Activated naive CD8-positive, alpha-beta T cell treated with anti-CD3 and anti-CD28 coated beads for 36 hours (primary cell): ENCODE data around the gene PDHX. TPM values are rescaled to one million over a fixed set of nuclear protein-coding genes. Genes with fewer than 3 reads are reported as not detected.

Experiments
- DNase-seq: peaks from one replicate; pipeline ENCODE4 v3.0.0; 2021
- H3K27ac Mint-ChIP-seq: one replicate; pipeline ENCODE4 v1.8.0; 2022; ENCODE audit warnings: mild to moderate bottlenecking, moderate library complexity, mixed read lengths
- H3K27me3 Mint-ChIP-seq: one replicate; pipeline ENCODE4 v1.8.0; 2022; ENCODE audit warnings: mild to moderate bottlenecking, mixed read lengths
- H3K36me3 Mint-ChIP-seq: one replicate; pipeline ENCODE4 v1.8.0; 2021; ENCODE audit warnings: mild to moderate bottlenecking, mixed read lengths
- H3K4me1 Mint-ChIP-seq: one replicate; pipeline ENCODE4 v1.8.0; 2021; ENCODE audit warnings: mixed read lengths
- H3K4me3 Mint-ChIP-seq: one replicate; pipeline ENCODE4 v1.8.0; 2022; ENCODE audit warnings: mild to moderate bottlenecking, moderate library complexity, mixed read lengths
- H3K9me3 Mint-ChIP-seq: one replicate; pipeline ENCODE4 v1.8.0; 2022; ENCODE audit warnings: mixed read lengths
- total RNA-seq, 2 experiments: library from RNA; stranded (reverse); gene quantifications; one replicate each; pipeline ENCODE4 v1.2.3, GENCODE V29; 2021

PDHX gene
- total RNA-seq, 2 experiments from 2014 or later, result 45.3 to 46.9 TPM

DNA sequence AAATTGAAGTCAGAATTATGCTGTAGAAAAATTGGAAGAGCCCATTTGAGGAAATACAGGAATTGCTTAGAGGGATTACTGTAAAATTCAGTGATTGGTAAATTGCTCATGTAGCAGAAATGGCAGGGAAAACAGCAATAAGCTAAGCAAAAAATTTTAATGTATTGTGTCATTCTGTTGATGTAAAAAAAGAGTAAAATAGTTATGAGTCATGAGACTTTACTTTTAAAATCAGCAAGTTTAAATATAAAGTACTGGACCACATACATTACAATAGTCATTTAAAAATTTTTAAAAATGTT is 10.4 kb downstream of the PDHX start:
- Mint-ChIP-seq H3K27ac (no peak overlapping the region), H3K27me3 (no peaks in the 10 kb centered on the region), H3K4me3 (no peak overlapping the region), H3K36me3 (no peaks in the 10 kb centered on the region), H3K9me3 (no peaks in the 10 kb centered on the region), H3K4me1 (peaks cover 14% of the 10 kb centered on the region)
- no peak for DNase-seq

DNA sequence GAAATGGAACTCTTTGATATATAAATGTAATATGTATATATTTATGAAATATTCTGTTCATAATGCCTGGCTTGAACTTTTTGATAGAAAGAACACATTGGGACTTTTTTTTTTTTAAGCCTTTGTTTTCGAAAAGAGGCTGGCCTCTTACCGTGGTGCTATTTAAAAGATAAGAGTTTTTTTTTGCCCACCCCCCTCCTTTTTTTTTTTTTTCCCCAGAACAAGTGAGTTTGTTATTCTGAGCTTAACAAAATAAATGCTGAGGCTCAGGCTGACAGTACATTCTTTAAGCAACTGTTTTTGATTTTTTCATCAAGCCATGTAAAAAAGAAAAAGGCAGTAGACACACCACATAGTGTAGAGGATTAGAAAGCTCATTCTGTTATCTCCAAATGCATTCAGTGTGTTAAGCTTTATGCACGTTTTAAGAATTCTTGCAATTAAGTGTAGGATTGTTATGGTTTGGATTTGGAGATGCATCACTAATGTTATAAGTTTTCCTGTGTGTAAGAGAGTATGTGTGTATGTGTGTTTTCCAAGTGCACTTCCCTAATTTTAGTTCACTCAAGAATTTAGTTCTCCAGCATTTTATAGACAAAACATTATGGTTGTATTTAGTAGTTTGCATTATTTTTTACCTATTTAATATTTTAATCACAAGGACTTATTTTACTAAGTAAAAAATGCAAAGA is 12.0 kb downstream of the PDHX start:
- Mint-ChIP-seq H3K27ac (no peak overlapping the region), H3K9me3 (no peaks in the 10 kb centered on the region), H3K4me3 (no peak overlapping the region), H3K27me3 (no peaks in the 10 kb centered on the region), H3K36me3 (no peaks in the 10 kb centered on the region), H3K4me1 (peaks cover 14% of the 10 kb centered on the region)
- DNase-seq, result no peak

DNA sequence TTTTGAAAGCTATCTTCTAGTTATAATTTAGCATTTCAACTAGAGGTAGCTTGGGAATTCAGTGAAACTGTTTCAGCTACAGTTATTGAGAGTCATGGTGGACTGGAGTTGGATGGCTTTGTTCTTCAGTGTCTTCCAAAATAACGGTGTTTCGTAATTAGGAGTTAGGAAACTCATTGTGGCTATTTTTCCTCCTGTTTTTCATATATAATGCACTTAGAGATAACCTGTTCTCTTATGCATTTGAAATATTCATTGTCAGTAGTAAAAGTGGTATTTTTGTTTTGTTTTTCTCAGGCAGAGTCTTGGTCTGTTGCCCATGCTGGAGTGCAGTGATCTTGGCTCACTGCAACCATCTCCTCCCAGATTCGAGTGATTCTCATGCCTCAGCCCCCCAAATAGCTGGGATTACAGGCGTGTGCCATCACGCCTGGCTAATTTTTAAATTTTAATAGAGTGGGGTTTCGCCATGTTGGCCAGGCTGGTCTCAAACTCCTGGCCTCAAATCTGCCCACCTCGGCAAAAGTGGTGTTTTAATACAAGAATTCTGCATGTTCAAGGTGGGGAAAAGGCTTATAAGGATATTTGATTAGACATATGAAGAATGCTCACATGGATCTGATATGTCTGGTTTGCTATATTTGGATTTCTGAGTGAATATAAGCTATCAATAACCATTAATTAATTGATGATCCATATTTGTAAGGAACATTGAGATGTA is 12.7 kb downstream of the PDHX start:
- H3K27me3 Mint-ChIP-seq, result no peaks in the 10 kb centered on the region
- no peak for DNase-seq
- H3K4me3 Mint-ChIP-seq, result no peak overlapping the region
- H3K27ac Mint-ChIP-seq, result no peak overlapping the region
- H3K9me3 Mint-ChIP-seq, result no peaks in the 10 kb centered on the region
- H3K4me1 Mint-ChIP-seq, result peaks cover 14% of the 10 kb centered on the region
- H3K36me3 Mint-ChIP-seq, result peaks cover under 1% of the 10 kb centered on the region

DNA sequence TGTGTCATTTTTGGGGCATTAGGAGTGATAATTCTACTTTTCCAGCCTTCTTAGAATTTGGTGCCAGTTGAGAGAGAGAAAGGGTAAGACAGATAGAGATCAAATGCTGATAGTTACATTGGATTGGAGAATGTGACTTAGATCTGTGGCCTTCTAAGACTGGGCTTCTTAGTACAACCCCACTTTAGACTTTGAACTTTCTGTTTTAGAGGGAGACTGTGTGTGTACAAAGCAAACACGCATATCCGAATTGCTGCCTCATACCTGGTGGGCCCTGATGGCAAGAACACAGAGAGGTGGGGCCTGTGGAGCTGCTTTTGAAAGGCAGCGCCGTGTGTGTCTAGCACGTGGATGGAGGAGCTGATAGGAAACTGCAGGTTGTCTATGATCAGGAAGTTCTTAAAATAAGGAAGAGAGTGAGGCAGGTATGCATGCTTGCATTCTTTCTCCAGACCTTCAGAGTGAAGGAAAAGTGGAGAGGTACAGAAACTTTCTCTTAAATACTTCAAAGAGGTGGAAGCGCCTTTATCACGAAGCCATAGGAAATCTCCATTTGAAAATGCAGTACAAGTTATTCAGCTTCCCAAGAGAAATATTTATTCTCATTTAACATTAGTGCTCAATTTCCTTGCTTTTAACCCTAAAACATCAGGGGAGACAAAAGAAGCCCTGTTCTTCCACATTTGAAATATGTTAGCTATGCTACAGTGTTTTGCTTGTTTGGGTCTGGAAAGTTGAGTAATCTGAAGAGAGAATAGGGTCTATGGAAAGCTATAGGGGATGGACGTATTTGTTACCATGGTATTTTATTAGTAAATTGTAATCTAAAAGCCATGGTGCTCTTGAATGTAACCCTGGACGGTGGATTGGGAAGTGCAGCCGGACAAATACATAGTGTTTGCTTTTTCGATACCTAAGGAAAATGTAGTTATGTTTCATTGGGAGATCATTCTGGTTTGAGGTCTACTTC is 13.7 kb downstream of the PDHX start:
- Mint-ChIP-seq H3K27ac (no peak overlapping the region), H3K27me3 (no peaks in the 10 kb centered on the region), H3K4me1 (peaks cover 14% of the 10 kb centered on the region)

DNA sequence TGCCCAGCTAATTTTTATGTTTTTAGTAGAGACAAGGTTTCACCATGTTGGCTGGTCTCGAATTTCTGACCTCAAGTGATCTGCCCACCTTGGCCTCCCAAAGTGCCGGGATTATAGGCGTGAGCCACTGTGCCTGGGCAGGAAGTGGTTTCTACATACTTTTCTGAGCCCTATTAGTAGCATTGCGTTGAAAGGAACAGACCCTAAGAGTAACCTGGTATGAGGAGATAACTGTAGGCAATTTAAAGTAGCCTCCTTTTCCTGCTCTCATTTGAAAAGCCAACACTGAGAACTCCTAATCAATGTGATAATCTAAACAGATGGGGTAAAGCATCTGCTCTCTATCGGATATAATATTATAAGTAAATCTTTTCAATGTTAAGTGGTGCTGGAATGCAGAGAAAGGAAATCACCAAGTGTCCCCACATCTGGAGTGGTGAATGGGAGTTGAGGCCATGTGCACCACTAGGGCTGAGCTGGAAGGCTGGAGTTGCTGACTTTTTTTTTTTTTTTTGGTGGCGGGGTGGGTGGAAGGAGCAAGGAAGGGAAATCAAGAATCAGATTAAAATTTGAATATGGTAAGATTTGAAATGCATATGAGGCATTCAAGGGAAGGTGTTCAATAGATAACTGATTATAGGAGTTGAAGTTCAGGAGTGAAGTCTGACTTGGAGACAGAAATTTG is 20.7 kb downstream of the PDHX start:
- H3K9me3 Mint-ChIP-seq, result peaks cover 1% of the 10 kb centered on the region
- H3K4me3 Mint-ChIP-seq, result no peak overlapping the region
- no peaks in the 10 kb centered on the region for H3K27me3 Mint-ChIP-seq
- H3K36me3 Mint-ChIP-seq, result peaks cover 24% of the 10 kb centered on the region
- no peak for DNase-seq
- H3K4me1 Mint-ChIP-seq, result peaks cover 23% of the 10 kb centered on the region
- H3K27ac Mint-ChIP-seq, result no peak overlapping the region

More for the DNA sequence above, 13.7 kb downstream of the PDHX start:
- Mint-ChIP-seq H3K9me3 (no peaks in the 10 kb centered on the region), H3K36me3 (peaks cover 2% of the 10 kb centered on the region), H3K4me3 (no peak overlapping the region)
- DNase-seq, result no peak

DNA sequence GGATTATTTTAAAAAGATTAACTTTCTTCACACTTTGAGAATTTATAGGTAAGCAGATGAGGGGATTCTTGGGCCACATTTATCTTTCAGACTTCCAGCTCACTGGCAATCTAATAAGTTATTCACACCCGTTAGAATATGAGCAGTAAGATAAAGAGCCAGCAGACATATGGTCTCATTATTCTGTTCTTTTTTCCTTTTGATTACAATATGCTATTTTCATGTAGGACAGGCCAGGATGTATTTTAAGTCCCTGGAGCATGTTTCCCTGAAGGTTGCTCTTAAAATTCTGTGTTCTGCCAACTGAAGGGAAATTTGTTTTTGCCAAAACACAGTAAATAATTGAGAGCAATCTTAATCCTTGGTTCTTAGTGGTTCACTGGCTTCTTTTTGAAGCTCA is 22.2 kb downstream of the PDHX start:
- Mint-ChIP-seq H3K9me3 (peaks cover 1% of the 10 kb centered on the region), H3K36me3 (peaks cover 25% of the 10 kb centered on the region), H3K4me3 (no peak overlapping the region), H3K27ac (no peak overlapping the region), H3K4me1 (peaks cover 29% of the 10 kb centered on the region), H3K27me3 (no peaks in the 10 kb centered on the region)
- DNase-seq, result no peak

DNA sequence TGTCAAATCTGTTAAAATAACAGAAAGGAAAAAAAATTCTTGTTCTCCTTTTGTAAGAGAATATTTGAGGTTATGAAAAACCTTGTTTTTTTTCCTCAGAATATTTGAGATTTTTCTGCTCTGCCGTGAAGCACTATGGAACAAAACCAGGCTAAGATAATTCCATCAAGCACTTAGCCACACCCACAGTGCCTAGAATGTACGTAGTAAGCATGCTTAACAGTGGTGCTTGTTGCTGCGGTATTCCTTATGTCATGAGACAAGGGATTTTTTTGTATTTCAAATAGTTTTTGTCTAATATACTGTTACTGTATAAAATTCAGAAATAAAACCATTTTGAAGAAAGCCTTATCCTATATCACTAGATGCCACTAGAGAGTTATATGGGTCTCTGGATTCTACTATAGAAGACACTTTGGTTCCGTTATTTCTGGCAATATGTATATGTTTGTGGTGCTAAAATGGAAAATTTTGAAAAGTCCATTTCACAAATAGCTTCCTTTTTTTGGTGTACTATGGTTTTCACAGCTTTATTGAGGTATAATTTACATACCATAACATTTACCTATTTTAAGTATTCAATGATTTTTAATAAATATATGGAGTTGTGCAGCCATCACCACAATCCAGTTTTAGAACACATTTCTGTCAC is 23.7 kb downstream of the PDHX start:
- H3K4me3 Mint-ChIP-seq, result no peak overlapping the region
- peaks cover 6% of the 10 kb centered on the region for H3K9me3 Mint-ChIP-seq
- no peaks in the 10 kb centered on the region for H3K27me3 Mint-ChIP-seq
- peaks cover 27% of the 10 kb centered on the region for H3K36me3 Mint-ChIP-seq
- DNase-seq, result no peak
- H3K4me1 Mint-ChIP-seq, result peaks cover 30% of the 10 kb centered on the region
- H3K27ac Mint-ChIP-seq, result no peak overlapping the region

DNA sequence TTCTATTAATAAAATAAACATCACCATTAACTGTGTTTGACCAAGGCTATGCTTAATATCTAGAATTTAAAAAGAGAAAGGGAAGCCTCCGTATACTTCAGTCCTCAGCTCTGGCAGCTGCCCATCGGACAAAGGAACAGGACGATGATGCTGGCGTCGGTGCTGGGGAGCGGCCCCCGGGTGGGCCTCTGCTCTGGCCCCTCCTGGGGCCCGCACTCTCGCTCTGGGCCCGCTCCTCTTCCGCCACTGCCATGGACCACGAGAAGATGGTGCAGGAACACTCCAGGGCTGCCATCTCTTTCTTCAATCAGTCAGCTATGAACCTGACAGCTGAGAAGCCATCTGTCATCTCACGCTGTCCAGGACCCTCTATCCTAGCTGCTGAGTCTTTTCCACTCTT is 25.3 kb downstream of the PDHX start:
- H3K9me3 Mint-ChIP-seq, result peaks cover 4% of the 10 kb centered on the region
- DNase-seq, result no peak

DNA sequence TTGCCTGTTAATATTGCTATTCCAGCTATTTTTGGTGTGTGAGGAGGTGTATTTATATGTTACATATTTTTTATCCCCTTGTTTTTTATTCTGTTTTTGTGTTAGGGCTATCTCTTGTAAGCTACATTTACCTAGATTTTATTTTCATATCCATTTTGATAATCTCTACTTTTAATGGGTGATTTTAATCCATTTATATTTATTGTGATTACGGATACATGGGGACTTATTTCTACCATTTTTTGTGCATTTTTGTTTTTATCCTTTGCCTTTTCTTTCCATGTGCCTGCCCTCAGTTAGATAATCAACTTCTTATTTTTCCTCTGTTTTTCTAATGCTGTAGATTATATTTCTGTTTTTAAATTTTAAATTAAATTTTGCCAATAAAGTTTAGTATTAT is 28.3 kb downstream of the PDHX start:
- peaks cover 24% of the 10 kb centered on the region for H3K36me3 Mint-ChIP-seq
- no peak overlapping the region for H3K4me3 Mint-ChIP-seq
- no peaks in the 10 kb centered on the region for H3K27me3 Mint-ChIP-seq
- H3K4me1 Mint-ChIP-seq, result peaks cover 33% of the 10 kb centered on the region
- H3K27ac Mint-ChIP-seq, result no peak overlapping the region
- H3K9me3 Mint-ChIP-seq, result peaks cover 4% of the 10 kb centered on the region
- DNase-seq, result no peak

More for the DNA sequence above, 25.3 kb downstream of the PDHX start:
- Mint-ChIP-seq H3K4me1 (peaks cover 33% of the 10 kb centered on the region), H3K4me3 (no peak overlapping the region), H3K27me3 (no peaks in the 10 kb centered on the region), H3K36me3 (peaks cover 23% of the 10 kb centered on the region), H3K27ac (no peak overlapping the region)

DNA sequence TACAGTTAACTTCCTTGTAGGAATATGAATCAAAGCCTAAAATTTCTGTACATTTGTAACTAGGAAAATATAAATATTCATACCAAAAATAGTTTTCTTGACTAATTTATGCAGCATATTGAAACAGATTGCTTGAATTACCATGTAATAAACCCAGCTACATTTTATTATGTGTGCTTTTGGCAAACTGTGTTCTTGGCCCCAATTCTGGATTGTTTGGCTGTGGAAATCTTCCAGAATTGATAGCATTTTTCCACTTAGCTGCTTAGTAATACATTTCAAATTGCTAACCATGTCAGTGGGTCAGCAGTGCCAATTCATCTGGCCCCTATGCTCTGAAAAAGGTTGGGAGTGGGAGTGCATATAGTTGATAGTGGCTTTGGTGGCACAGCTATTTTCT is 32.3 kb downstream of the PDHX start:
- Mint-ChIP-seq H3K4me3 (no peak overlapping the region), H3K27me3 (no peaks in the 10 kb centered on the region), H3K4me1 (peaks cover 22% of the 10 kb centered on the region), H3K9me3 (peaks cover 4% of the 10 kb centered on the region), H3K36me3 (peaks cover 24% of the 10 kb centered on the region), H3K27ac (no peak overlapping the region)
- DNase-seq, result no peak

DNA sequence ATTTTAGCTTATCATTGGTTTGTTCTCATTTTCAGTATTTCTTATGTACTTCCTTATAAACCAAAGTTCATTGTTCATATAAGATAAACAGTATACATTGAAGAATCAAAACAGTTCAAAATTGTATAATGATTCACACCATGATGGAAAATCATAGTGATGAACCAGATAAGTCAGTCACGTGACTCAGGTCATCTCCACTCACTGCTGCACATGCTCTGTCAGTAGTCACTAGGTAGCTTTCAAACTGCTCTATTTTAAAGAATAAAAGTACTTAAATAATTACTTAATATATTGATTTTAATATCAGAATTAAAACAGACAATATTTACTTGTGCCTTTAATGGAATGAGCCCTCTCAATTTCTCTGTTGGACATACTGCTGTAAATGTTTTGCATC is 37.5 kb downstream of the PDHX start:
- H3K4me3 Mint-ChIP-seq, result no peak overlapping the region
- H3K4me1 Mint-ChIP-seq, result peaks cover 11% of the 10 kb centered on the region
- H3K27me3 Mint-ChIP-seq, result no peaks in the 10 kb centered on the region
- H3K27ac Mint-ChIP-seq, result no peak overlapping the region
- DNase-seq, result no peak
- no peaks in the 10 kb centered on the region for H3K9me3 Mint-ChIP-seq
- peaks cover 14% of the 10 kb centered on the region for H3K36me3 Mint-ChIP-seq

DNA sequence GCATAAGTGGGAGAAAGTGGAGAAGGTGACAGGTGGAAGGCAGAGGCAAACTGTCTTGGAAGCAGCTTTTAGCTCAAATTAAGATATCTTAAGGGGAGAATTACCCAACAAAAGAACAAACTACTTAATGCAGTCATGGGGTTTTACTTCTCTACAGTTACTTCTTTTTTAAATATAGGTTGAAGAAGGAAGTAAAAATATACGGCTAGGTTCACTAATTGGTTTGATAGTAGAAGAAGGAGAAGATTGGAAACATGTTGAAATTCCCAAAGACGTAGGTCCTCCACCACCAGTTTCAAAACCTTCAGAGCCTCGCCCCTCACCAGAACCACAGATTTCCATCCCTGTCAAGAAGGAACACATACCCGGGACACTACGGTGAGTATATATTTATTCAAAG is 40.8 kb downstream of the PDHX start:
- no peak overlapping the region for H3K27ac Mint-ChIP-seq
- H3K36me3 Mint-ChIP-seq, result peaks cover 10% of the 10 kb centered on the region
- H3K4me1 Mint-ChIP-seq, result peaks cover 11% of the 10 kb centered on the region

DNA sequence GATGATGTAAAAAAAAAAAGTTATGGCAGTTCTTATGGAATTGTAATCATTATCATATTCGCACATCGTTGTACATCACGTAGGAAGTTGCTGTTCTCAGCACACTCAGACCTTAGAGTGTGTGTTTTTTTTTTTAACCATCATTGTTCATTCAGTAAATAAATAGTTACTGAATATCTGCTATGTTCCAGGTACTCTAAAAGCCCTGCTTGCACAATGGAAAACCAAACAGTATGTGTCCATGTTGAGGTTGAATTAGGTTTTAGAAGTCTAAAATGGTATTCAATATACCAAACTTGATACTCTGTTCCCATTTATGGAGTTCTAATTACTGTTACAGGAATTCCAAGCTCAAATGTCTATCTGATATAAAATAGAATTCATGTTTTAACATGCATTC is 41.2 kb downstream of the PDHX start:
- Mint-ChIP-seq H3K9me3 (no peaks in the 10 kb centered on the region), H3K4me1 (peaks cover 11% of the 10 kb centered on the region), H3K27ac (no peak overlapping the region), H3K27me3 (no peaks in the 10 kb centered on the region), H3K36me3 (peaks cover 12% of the 10 kb centered on the region), H3K4me3 (no peak overlapping the region)
- DNase-seq, result no peak

More for the DNA sequence above, 40.8 kb downstream of the PDHX start:
- no peak for DNase-seq
- Mint-ChIP-seq H3K27me3 (no peaks in the 10 kb centered on the region), H3K4me3 (no peak overlapping the region), H3K9me3 (no peaks in the 10 kb centered on the region)

DNA sequence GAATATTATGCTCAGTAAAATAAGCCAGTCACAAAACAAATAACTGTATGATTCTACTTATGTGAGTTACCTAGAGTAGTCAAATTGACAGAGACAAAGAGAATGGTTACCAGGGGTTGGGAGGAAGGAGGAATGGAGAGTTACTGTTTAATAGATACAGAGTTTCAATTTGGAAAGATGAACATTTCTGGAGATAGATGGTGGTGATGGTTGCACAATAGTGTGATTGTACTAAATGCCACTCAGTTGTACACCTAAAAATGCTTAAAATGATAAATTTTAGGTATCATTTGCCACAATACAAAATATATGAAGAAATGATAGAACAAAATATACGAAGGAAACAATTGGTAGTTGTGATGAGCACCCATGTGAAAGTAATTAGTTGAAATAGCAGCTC is 43.4 kb downstream of the PDHX start:
- Mint-ChIP-seq H3K27ac (no peak overlapping the region), H3K27me3 (no peaks in the 10 kb centered on the region), H3K4me3 (no peak overlapping the region), H3K36me3 (peaks cover 8% of the 10 kb centered on the region), H3K9me3 (no peaks in the 10 kb centered on the region), H3K4me1 (peaks cover 2% of the 10 kb centered on the region)
- DNase-seq, result no peak
